OCI-LY7 (cell line): Measurements from ENCODE around the gene LYPD8. TPM values are rescaled to one million over a fixed set of nuclear protein-coding genes. Genes with fewer than 3 reads are reported as not detected.
"Not testable (repeated sequence)": the region's sequence is repeated elsewhere in the genome, so short reads cannot be mapped to it uniquely, and the experiment has no call there.

ENCODE experiments used
- BruUV-seq: library from RNA; stranded (reverse); fragments of 400-500 nt; replicated peaks from 2 replicates; lab custom pipeline; 2021; lab: Mats Ljungman, UMichigan
- CTCF ChIA-PET: fragments of 300-600 bp; sonication (Branson Sonifier 250); formaldehyde crosslinking; loops from one replicate; lab custom pipeline; 2022; ENCODE audit warnings: antibody characterized with exemption; ENCODE audit not compliant: unreplicated experiment; lab: Charles Lee
- POLR2A ChIA-PET: fragments of 300-600 bp; sonication (Branson Sonifier 250); formaldehyde crosslinking; loops from one replicate; lab custom pipeline; 2022; ENCODE audit warnings: antibody characterized with exemption; lab: Charles Lee
- DNase-seq: peaks from one replicate; pipeline ENCODE4 v3.0.0-alpha.2; 2015; ENCODE audit warnings: low spot score
- H2AFZ ChIP-seq: fragments of 200-600 bp; sonication (generic), shearing (Covaris generic); 2 replicates; pipeline ENCODE4 v1.6.1; 2014; ENCODE audit warnings: mild to moderate bottlenecking, antibody characterized with exemption, low read length, moderate library complexity
- H3K27ac ChIP-seq: fragments of 200-600 bp; sonication (generic); 2 replicates; pipeline ENCODE4 v1.5.1; 2014; ENCODE audit warnings: mixed run types, low read depth, mild to moderate bottlenecking, moderate library complexity, low read length, inconsistent platforms; ENCODE audit not compliant: poor library complexity, severe bottlenecking
- H3K36me3 ChIP-seq: fragments of 200-600 bp; sonication (generic); 2 replicates; pipeline ENCODE4 v1.6.1; 2014; ENCODE audit warnings: mild to moderate bottlenecking, antibody characterized with exemption, low read length, moderate library complexity, mixed read lengths; ENCODE audit not compliant: insufficient read depth
- H3K4me1 ChIP-seq: fragments of 200-600 bp; sonication (generic); 2 replicates; pipeline ENCODE4 v1.5.1; 2014; ENCODE audit warnings: mild to moderate bottlenecking, low read length; ENCODE audit not compliant: insufficient read depth, poor library complexity, severe bottlenecking
- H3K4me2 ChIP-seq: fragments of 200-600 bp; sonication (generic); 2 replicates; pipeline ENCODE4 v1.6.1; 2014; ENCODE audit warnings: mild to moderate bottlenecking, low read length
- H3K4me3 ChIP-seq: fragments of 200-600 bp; sonication (generic); 2 replicates; pipeline ENCODE4 v1.5.1; 2014; ENCODE audit warnings: mild to moderate bottlenecking, low read depth, low read length; ENCODE audit not compliant: poor library complexity, severe bottlenecking
- H3K79me2 ChIP-seq: fragments of 200-600 bp; sonication (generic); 2 replicates; pipeline ENCODE4 v1.6.1; 2016; ENCODE audit warnings: low read depth, mild to moderate bottlenecking, low read length, moderate library complexity, mixed read lengths; ENCODE audit not compliant: insufficient read depth
- H3K9me2 ChIP-seq: fragments of 200-600 bp; sonication (generic); 2 replicates; pipeline ENCODE4 v1.6.1; 2016; ENCODE audit warnings: mild to moderate bottlenecking, low read length, mixed read lengths; ENCODE audit not compliant: insufficient read depth
- H3K9me3 ChIP-seq: fragments of 200-600 bp; sonication (generic); 2 replicates; pipeline ENCODE4 v1.6.1; 2014; ENCODE audit warnings: mild to moderate bottlenecking, mixed run types, low read length, mixed read lengths
- H4K20me1 ChIP-seq: fragments of 200-600 bp; sonication (generic); 2 replicates; pipeline ENCODE4 v1.6.1; 2014; ENCODE audit warnings: mild to moderate bottlenecking, antibody characterized with exemption, low read length, moderate library complexity, mixed read lengths; ENCODE audit not compliant: insufficient read depth
- EZH2phosphoT487 ChIP-seq: fragments of 200-600 bp; sonication (generic); IDR thresholded peaks from 2 replicates; pipeline ENCODE4 v1.6.1; 2018; ENCODE audit warnings: low read depth, borderline replicate concordance, mild to moderate bottlenecking, mixed run types, antibody characterized with exemption, low read length, moderate library complexity, mixed read lengths
- intact Hi-C: fragments of 100-400 bp; cut with micrococcal nuclease; formaldehyde crosslinking; loops from one replicate; pipeline ENCODE4 v1.10.0; 2022; ENCODE audit not compliant: unreplicated experiment
- total RNA-seq, 2 experiments: library from RNA; depleted of rRNA in 1 of 2; stranded (reverse); fragments of >200 nt in 1 of 2; shearing (Covaris generic) in 1 of 2; gene quantifications; 2 replicates each; pipeline ENCODE4 v1.2.3, GENCODE V29; 2014 to 2022
- TF ChIP-seq, protein P1 (sequence below): fragments of 200-600 bp; sonication (generic); conservative IDR thresholded peaks from 2 replicates; pipeline ENCODE4 v1.5.1; 2014; ENCODE audit warnings: mild to moderate bottlenecking, antibody characterized with exemption, low read length, moderate library complexity, mixed read lengths

LYPD8 gene
- total RNA-seq, 2 experiments from 2014 or later, result not detected

DNA sequence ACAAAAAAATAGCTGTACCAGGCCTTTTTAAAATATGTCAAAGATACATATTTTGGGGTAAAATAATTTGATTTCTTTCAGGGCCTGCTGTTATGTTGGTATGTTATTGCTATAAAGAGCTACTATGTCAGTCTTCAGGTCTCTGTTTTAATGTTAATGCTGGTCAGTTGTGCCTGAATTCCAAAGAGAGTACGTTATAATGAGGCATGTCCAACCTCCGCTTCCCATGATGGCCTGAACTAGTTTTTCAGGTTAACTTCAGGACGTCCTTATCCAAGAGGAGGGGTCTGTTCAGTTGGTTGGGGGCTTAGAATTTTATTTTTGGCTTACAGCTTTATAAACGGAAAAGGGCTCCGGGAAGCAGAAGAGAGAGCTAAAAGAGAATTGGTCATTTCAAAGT is 34.9 kb upstream of the LYPD8 start:
- Histone ChIP-seq H4K20me1 (no peaks in the 10 kb centered on the region), H3K4me2 (no peak overlapping the region), H2AFZ (no peak overlapping the region), H3K27ac (no peak overlapping the region), H3K9me3 (no peaks in the 10 kb centered on the region), H3K4me1 (no peaks in the 10 kb centered on the region), H3K79me2 (no peaks in the 10 kb centered on the region), H3K9me2 (no peaks in the 10 kb centered on the region), H3K36me3 (no peaks in the 10 kb centered on the region), H3K4me3 (no peak overlapping the region)
- intact Hi-C loops, result no loop called here
- no peak for DNase-seq
- no peak for TF ChIP-seq EZH2phosphoT487
- TF ChIP-seq, protein P1, sequence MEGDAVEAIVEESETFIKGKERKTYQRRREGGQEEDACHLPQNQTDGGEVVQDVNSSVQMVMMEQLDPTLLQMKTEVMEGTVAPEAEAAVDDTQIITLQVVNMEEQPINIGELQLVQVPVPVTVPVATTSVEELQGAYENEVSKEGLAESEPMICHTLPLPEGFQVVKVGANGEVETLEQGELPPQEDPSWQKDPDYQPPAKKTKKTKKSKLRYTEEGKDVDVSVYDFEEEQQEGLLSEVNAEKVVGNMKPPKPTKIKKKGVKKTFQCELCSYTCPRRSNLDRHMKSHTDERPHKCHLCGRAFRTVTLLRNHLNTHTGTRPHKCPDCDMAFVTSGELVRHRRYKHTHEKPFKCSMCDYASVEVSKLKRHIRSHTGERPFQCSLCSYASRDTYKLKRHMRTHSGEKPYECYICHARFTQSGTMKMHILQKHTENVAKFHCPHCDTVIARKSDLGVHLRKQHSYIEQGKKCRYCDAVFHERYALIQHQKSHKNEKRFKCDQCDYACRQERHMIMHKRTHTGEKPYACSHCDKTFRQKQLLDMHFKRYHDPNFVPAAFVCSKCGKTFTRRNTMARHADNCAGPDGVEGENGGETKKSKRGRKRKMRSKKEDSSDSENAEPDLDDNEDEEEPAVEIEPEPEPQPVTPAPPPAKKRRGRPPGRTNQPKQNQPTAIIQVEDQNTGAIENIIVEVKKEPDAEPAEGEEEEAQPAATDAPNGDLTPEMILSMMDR, result no peak
- ChIA-PET POLR2A (interaction anchor here (0.6 kb wide), 1 partner anchor 162 kb away, joined by 3 read pairs; no protein-coding TSS in a partner anchor), CTCF (interaction anchor here (0.6 to 1.0 kb wide), 3 partner anchors 10 to 14 kb away, joined by 3 to 4 read pairs (median 3); no protein-coding TSS in a partner anchor)
- BruUV-seq, result no TSS peak

DNA sequence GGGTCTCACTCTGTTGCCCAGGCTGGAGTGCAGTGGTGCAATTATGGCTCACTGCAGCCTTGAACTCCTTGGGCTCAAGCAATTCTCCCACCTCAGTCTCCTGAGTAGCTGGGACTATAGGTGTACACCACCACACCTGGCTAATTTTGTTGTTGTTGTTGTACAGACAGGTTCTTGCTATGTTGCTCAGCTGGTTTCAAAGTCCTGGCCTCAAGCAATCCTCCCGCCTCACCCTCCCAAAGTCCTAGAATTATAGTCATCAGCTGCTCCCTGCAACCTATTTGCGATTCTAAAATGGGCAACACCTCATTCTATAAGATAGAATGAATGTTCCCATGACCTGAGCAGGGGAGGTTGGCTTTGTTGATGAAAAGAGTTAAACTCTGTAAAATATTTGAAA is 33.8 kb upstream of the LYPD8 start:
- CTCF ChIA-PET, H3K36me3 ChIP-seq, intact Hi-C loops, H3K79me2 ChIP-seq, H3K4me3 ChIP-seq, H4K20me1 ChIP-seq, BruUV-seq, H3K4me1 ChIP-seq, H3K9me2 ChIP-seq, H3K4me2 ChIP-seq, H2AFZ ChIP-seq, H3K27ac ChIP-seq, H3K9me3 ChIP-seq, DNase-seq, POLR2A ChIA-PET: not testable (repeated sequence)

DNA sequence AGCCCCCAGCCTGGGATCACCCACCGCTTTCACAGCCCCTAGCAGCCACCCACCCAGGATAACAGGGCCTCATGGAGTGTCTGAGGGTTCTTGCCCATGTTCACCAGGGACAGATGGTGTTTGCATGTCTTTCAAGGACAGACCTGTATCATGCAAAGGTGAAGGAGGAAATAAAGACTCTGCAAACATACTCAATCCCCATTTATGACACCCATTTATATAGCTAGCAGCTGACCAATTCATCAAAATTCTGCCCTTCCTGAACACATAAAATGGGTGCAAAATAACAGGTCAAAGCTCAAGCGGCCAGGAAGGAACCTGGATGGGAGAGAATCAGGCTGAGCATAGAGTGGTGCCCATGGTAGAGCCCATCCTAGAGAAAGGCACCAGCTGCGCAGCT is 32.8 kb upstream of the LYPD8 start:
- no TSS peak for BruUV-seq
- no peak overlapping the region for H3K4me2 ChIP-seq
- H3K9me2 ChIP-seq, result no peaks in the 10 kb centered on the region
- TF ChIP-seq, protein P1, result no peak
- no peak for TF ChIP-seq EZH2phosphoT487
- H3K9me3 ChIP-seq, result no peaks in the 10 kb centered on the region
- no peaks in the 10 kb centered on the region for H3K4me1 ChIP-seq
- no peaks in the 10 kb centered on the region for H3K36me3 ChIP-seq
- no peak overlapping the region for H2AFZ ChIP-seq
- POLR2A ChIA-PET, result no interaction called here
- H4K20me1 ChIP-seq, result no peaks in the 10 kb centered on the region
- DNase-seq, result no peak
- CTCF ChIA-PET, result no interaction called here
- no peak overlapping the region for H3K27ac ChIP-seq
- H3K4me3 ChIP-seq, result no peak overlapping the region
- no peaks in the 10 kb centered on the region for H3K79me2 ChIP-seq
- intact Hi-C loops, result no loop called here
